ENCODE results near the gene REC114. TPM values are rescaled to one million over a fixed set of nuclear protein-coding genes. Genes with fewer than 3 reads are reported as not detected.

REC114 gene
- total RNA-seq, 1 donor from 2014 or later, result not detected

DNA sequence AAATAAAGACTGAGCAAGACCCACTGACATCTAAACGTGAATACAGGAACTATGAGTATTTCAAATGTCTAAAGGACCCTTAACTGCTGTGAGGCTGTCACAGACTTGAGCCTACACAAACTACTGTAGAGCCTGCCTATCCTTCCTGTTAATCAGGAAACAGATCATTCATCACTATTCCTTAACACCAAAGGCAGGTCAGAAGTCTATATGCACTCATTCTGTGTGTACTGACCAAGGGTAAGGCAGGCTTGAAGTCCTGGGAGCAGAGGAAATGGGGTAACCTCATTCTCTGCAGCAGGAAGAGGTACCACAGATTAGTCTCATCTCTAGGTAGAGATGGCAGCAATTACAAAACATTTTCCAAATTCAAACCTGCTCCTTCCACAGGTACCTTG, 159.5 kb downstream of the REC114 start:
- intact Hi-C loops (cut with micrococcal nuclease), result no loop called here

DNA sequence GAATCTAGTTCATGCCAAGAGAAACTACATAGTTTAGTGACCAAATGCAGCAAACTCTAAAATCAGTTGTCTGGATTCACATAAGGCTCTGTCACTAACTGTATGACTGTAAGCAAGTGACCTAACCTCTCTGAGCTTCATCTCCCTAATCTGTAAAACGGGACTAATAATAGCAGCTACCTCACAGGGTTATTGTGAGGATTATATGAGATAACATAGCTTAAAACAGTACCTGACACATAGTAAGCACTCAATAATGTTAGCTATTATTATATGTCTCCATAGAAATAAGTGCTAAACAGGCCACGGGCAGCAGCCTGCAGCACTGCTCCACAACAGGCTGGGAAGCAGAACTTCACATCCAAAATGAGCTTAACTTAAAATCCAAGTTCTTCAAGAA, 160.0 kb downstream of the REC114 start:
- intact Hi-C loops (cut with micrococcal nuclease), result no loop called here

DNA sequence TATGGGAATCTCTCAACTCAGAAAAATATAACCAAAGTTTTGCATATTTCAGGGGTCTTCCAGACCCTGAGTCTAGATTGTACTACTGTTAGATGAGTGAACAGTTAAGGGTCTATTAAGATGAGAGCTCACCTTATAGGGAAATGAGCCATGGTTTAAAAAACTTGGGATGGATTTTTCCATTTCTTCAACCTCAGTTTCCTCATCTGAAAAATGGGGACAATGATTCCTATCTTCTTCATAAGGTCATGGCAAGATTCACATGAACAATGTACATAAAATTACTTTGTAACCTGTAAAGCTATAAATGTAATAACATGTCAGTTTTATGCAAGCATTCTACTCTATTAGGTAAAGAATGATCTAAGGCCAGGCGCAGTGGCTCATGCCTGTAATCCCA, 161.5 kb downstream of the REC114 start:
- intact Hi-C loops (cut with micrococcal nuclease), result no loop called here

DNA sequence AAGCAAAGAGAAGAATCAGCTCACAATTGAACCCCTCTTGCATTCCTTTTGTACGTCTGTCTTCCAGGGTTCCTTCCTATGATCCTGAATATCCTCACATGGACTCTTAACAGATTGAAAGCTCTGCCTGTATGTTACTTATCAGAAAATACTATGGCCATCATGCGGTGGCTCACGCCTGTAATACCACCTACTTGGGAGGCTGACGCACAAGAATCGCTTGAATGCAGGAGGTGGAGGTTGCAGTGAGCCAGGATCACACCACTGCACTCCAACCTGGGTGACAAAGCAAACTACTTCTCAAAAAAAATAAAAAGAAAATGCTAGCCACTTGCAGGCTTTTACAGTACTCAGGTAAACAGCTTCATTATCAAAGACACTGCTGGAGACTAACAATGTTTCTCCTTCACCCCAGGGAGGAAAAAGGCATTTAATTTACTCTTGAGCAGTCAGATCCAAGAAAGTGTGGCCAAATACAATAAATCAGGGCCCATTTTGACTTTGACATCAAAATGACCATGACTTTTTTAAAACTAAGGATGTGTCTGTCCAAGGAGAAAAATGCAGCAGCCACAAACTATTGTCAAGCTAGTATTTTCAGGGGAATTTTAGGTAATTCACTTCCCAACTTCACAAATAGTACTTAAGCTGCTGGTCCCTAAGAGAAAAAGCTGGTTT, 162.9 kb downstream of the REC114 start:
- intact Hi-C loops (cut with micrococcal nuclease), result no loop called here

DNA sequence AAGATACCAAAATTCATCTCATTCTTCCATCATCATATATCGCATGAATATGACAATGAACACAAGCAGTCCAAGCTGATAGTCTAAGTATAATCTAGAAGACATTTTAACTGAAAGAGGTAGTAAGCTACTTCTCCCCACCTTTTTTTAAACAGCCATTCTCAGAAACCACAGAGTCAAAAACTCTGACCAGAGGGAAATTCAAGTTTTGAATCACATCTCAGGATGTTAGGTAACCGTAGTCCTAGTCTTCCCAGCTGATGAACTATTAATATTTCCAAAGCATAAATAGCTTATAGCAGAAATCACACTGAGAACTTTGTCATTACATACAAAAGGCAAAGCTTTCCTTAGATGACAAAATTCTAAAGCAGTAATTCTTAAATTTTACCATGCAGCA, 164.4 kb downstream of the REC114 start:
- intact Hi-C loops (cut with micrococcal nuclease), result no loop called here

DNA sequence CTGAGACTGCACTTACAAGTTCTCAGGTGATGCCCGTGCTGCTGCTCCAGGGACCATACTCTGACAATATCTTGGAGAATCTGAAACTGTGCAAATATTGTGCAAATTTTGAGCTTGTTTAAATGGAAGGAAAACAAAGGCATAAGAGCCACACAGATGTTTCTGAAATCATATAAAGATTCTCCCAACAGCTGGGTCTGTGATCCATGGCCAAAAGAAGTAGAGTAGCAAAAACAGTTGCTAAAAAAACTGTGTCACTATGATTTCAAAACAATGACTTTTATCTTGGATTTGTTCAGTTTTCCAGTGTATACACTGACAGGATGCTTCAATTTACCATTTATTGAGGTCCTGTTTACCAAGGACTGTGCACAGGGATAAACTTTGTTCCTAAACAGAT, 164.9 kb downstream of the REC114 start:
- intact Hi-C loops (cut with micrococcal nuclease), result no loop called here

DNA sequence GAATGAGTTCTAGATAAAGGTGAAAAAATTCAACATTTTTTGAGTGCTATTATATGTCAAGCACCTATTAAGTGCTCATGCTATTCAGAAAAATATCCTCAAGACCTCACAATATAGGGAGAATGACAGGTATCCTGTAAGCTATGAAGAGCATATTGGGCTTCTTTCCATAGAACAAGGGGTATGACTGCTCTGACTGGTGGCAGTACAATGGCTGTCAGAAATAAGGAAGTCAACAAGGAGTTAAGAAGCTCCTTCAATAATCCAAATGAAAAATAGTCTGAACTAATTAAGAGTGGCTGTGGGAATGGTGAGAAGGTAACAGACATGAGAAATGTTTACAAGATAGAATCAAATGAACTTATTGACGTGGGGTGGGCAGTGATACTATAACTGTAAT, 165.5 kb downstream of the REC114 start:
- intact Hi-C loops (cut with micrococcal nuclease), result no loop called here

DNA sequence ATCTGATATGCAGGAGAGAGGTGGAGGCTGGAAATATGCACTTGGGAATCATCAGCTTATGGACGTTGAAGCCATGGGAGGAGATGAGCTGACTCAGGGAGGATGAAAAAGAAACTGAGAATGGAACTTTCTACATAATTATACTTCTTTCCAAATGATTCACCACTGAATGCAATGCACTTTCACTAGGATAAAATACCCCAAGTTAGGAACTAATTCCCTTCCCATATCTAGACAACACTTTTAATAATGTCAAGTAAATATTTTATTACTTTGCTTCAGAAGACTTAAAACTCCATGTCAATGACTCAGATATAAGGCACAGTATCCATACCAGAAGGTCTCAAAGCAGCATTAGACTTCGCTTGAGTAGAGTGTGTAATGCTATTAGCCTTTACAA, 166.0 kb downstream of the REC114 start:
- intact Hi-C loops (cut with micrococcal nuclease), result no loop called here

Other genes starting within 250 kb of the REC114 start
- gene HCN4, start 74.2 kb upstream of the REC114 start, total RNA-seq, result not detected in 2 replicates
- 41.4 and 42.5 TPM in 2 replicates for gene NPTN, start 190.2 kb downstream of the REC114 start, total RNA-seq
- 1.1 and 2.8 TPM in 2 replicates for gene CD276, start 241.2 kb downstream of the REC114 start, total RNA-seq

Measured in T-helper 2 cell treated with Interferon-gamma antibody and Interleukin-4, amounts not matched to agents 100 ng/mL and 5 ng/mL, for 36 hours (primary cell).